ENCODE results near the gene RAB29.

DNA sequence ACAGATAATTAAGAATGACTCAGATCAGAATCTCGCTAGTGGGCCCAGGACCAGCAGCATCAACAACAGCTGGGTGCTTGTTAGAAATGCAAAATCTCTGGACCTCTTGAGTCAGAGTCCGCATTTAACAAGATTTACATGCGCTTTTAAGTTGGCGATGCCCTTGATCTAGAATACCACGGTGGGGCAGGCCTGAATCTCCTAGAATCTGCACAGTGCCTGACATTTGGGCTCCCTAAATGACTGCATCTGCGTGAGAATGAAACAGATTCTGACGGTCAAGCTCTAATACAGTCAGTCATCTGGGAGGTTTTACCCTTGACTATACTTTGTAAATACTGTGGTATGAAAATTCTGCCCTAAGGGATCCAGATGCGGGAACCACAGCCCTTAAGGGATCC lies 17.2 kb upstream of the RAB29 start:
- no peak for TF ChIP-seq CTCF (conservative IDR thresholded peaks at IDR 0.05 in 1 of 2, IDR thresholded peaks at IDR 0.05 in 1 of 2; ENCODE audit: low read depth in 1 of 2, low read length in 2 of 2)
- no peak for TF ChIP-seq EZH2 (IDR thresholded peaks at IDR 0.05; ENCODE audit: low read length, missing control alignments)
